HepG2 (cell line): ENCODE data around the gene GNAT2. TPM values are rescaled to one million over a fixed set of nuclear protein-coding genes. Genes with fewer than 3 reads are reported as not detected.

ENCODE experiments used
- ARID2 ChIP-seq: sonication (generic); formaldehyde crosslinking; IDR thresholded peaks from 2 replicates; pipeline ENCODE4 v1.8.1; 2022; ENCODE audit warnings: mild to moderate bottlenecking, missing genetic modification reagents, borderline replicate concordance
- BCL3 ChIP-seq: sonication (generic); formaldehyde crosslinking; IDR thresholded peaks from 2 replicates; pipeline ENCODE4 v1.5.1; 2020; ENCODE audit warnings: mild to moderate bottlenecking, missing genetic modification reagents, moderate library complexity
- EEA1 ChIP-seq: sonication (generic); formaldehyde crosslinking; IDR thresholded peaks from 2 replicates; pipeline ENCODE4 v1.5.1; 2020; ENCODE audit warnings: mild to moderate bottlenecking, missing genetic modification reagents, borderline replicate concordance
- GMEB1 ChIP-seq: sonication (generic); formaldehyde crosslinking; IDR thresholded peaks from 2 replicates; pipeline ENCODE4 v1.5.1; 2020; ENCODE audit warnings: missing genetic modification reagents, mild to moderate bottlenecking, borderline replicate concordance
- IRF9 ChIP-seq: sonication (generic); formaldehyde crosslinking; IDR thresholded peaks from 2 replicates; pipeline ENCODE4 v1.8.0; 2022; ENCODE audit warnings: missing genetic modification reagents, mild to moderate bottlenecking, borderline replicate concordance
- KLF6 ChIP-seq: IDR thresholded peaks from 2 replicates; pipeline ENCODE4 v1.8.0; 2016; ENCODE audit warnings: missing biosample characterization, missing genetic modification reagents
- MXI1 ChIP-seq: IDR thresholded peaks from 3 replicates; pipeline ENCODE4 v1.6.1; 2012; ENCODE audit warnings: low read depth, low read length, inconsistent platforms, borderline replicate concordance
- PLRG1 ChIP-seq: fragments of 450-650 bp; conservative IDR thresholded peaks from 2 replicates; pipeline ENCODE4 v1.6.1; 2016
- PPARG ChIP-seq: conservative IDR thresholded peaks from 2 replicates; pipeline ENCODE4 v1.6.1; 2016; ENCODE audit warnings: missing biosample characterization, missing genetic modification reagents
- RCOR2 ChIP-seq: IDR thresholded peaks from 2 replicates; pipeline ENCODE4 v1.6.1; 2016; ENCODE audit warnings: missing biosample characterization, missing genetic modification reagents
- SP4 ChIP-seq: sonication (generic); formaldehyde crosslinking; IDR thresholded peaks from 2 replicates; pipeline ENCODE4 v1.8.1; 2023; ENCODE audit warnings: mild to moderate bottlenecking, missing genetic modification reagents
- TFAP4 ChIP-seq: sonication (generic); IDR thresholded peaks from 2 replicates; pipeline ENCODE4 v1.6.1; 2016; ENCODE audit warnings: low read depth, borderline replicate concordance
- XBP1 ChIP-seq: sonication (generic); formaldehyde crosslinking; IDR thresholded peaks from 2 replicates; pipeline ENCODE4 v1.5.0; 2020; ENCODE audit warnings: missing genetic modification reagents
- ZFX ChIP-seq: sonication (generic); formaldehyde crosslinking; IDR thresholded peaks from 2 replicates; pipeline ENCODE4 v1.4.0; 2020; ENCODE audit warnings: mild to moderate bottlenecking, low read depth, missing genetic modification reagents, moderate library complexity
- ZNF296 ChIP-seq: sonication (generic); formaldehyde crosslinking; conservative IDR thresholded peaks from 2 replicates; pipeline ENCODE4 v1.5.0; 2020; ENCODE audit warnings: mild to moderate bottlenecking, missing genetic modification reagents
- ZNF44 ChIP-seq: sonication (generic); formaldehyde crosslinking; IDR thresholded peaks from 2 replicates; pipeline ENCODE4 v1.5.1; 2020; ENCODE audit warnings: mild to moderate bottlenecking, missing genetic modification reagents
- ZNF503 ChIP-seq: sonication (generic); formaldehyde crosslinking; IDR thresholded peaks from 2 replicates; pipeline ENCODE4 v1.4.0; 2020; ENCODE audit warnings: missing genetic modification reagents
- ZNF619 ChIP-seq: sonication (generic); formaldehyde crosslinking; IDR thresholded peaks from 2 replicates; pipeline ENCODE4 v1.4.0; 2020; ENCODE audit warnings: mild to moderate bottlenecking, missing genetic modification reagents
- ZNF7 ChIP-seq: IDR thresholded peaks from 2 replicates; pipeline ENCODE4 v1.6.1; 2016; ENCODE audit warnings: missing biosample characterization, missing genetic modification reagents
- ZNF704 ChIP-seq: sonication (generic); formaldehyde crosslinking; IDR thresholded peaks from 2 replicates; pipeline ENCODE4 v1.8.1; 2023; ENCODE audit warnings: mild to moderate bottlenecking, inconsistent platforms, moderate library complexity, missing genetic modification reagents, borderline replicate concordance
- ZNF768 ChIP-seq: sonication (generic); formaldehyde crosslinking; IDR thresholded peaks from 2 replicates; pipeline ENCODE4 v1.4.0; 2020; ENCODE audit warnings: missing genetic modification reagents
- ZNF792 ChIP-seq: IDR thresholded peaks from 2 replicates; pipeline ENCODE4 v1.6.1; 2016
- polyA plus RNA-seq, 8 experiments: library from polyadenylated mRNA; depleted of rRNA in 3 of 8; stranded (reverse) in 7 of 8; unstranded in 1 of 8; fragments of >200 nt; fragmentation: Illumina TruSeq in 4 of 8; extraction: Trizol in 4 of 8; gene quantifications; 2 replicates each; pipeline versions ENCODE4 v1.2.1 to v1.2.3, GENCODE V29; 2011 to 2016; ENCODE audit warnings: low read depth in 4 of 8, missing spikeins in 1 of 8, mixed read lengths in 1 of 8; ENCODE audit not compliant: insufficient read depth in 1 of 8
- total RNA-seq, 5 experiments: library from RNA; depleted of rRNA; stranded (reverse); fragments of >200 nt; fragmentation: Illumina TruSeq; extraction: Trizol; gene quantifications; 2 replicates each; pipeline ENCODE4 v1.2.3, GENCODE V29; 2016; ENCODE audit warnings: low read depth in 1 of 5

Gene GNAT2
- total and polyA plus RNA-seq, 2 of the 13 experiments (the other 11 are each of a cell fraction or from before 2014, with no cell fraction given): 0.08 to 0.20 TPM

- no peak for TF ChIP-seq RCOR2 (CRISPR knock-in tag)
- peak; percentile 8; the same call in 1 of the 2 replicates for TF ChIP-seq ZNF768 (CRISPR knock-in tag)
- TF ChIP-seq ZNF792 (CRISPR knock-in tag): peak; percentile 20; the same call in 1 of the 2 replicates
- TF ChIP-seq GMEB1 (CRISPR knock-in tag): peak; percentile 11; the same call in 1 of the 2 replicates
- TF ChIP-seq ZNF296 (CRISPR knock-in tag): no peak
- no peak for TF ChIP-seq EEA1 (CRISPR knock-in tag)
- TF ChIP-seq PLRG1: no peak
- TF ChIP-seq TFAP4: peak; percentile 3; the same call in 1 of the 2 replicates
- TF ChIP-seq PPARG (CRISPR knock-in tag): no peak
- peak; percentile 98; the same call in 2 of the 3 replicates for TF ChIP-seq MXI1
- TF ChIP-seq ARID2 (CRISPR knock-in tag): no peak
- peak; percentile 72; the same call in 1 of the 2 replicates for TF ChIP-seq ZFX (CRISPR knock-in tag)
- 0 out of 2 replicates have a peak, but pooled peaks have one; percentile 43 for TF ChIP-seq SP4 (CRISPR knock-in tag)
- TF ChIP-seq IRF9 (CRISPR knock-in tag): peak; percentile 59; the same call in 1 of the 2 replicates
- TF ChIP-seq XBP1: no peak
- no peak for TF ChIP-seq KLF6 (CRISPR knock-in tag)
- no peak for TF ChIP-seq ZNF44 (CRISPR knock-in tag)
- no peak; the same call in none of the 2 replicates for TF ChIP-seq BCL3 (CRISPR knock-in tag)
- no peak for TF ChIP-seq ZNF704
- TF ChIP-seq ZNF503 (CRISPR knock-in tag): no peak
- TF ChIP-seq ZNF619 (CRISPR knock-in tag): no peak
- no peak for TF ChIP-seq ZNF7 (CRISPR knock-in tag)
These were observed at the start of gene GNAT2, which contains the start of gene AMPD2 (continued) for GRCh38 chr1:109619576-109620400.
